Mesenteric fat pad (tissue), 1 donor: ENCODE measurements around the gene SCARB1. TPM values are rescaled to one million over a fixed set of nuclear protein-coding genes. Genes with fewer than 3 reads are reported as not detected.

Experiments
- DNase-seq: peaks from one replicate; pipeline ENCODE4 v3.0.0-alpha.2; 2020; ENCODE audit warnings: low spot score
- total RNA-seq: library from RNA; stranded (reverse); fragmentation: NEBNext Ultra II Directional; extraction: Animal tissue kit (Norgen Biotek cat#: 25700); gene quantifications from one replicate; pipeline ENCODE4 v1.2.1, GENCODE V29; 2021
- donor health status: DM: yes; HTN: yes; CAD: no.

Gene SCARB1
- total RNA-seq, 1 donor from 2014 or later, result 135 TPM

GRCh38 chr12:124736115-124737039 lies 127.3 kb downstream of the SCARB1 start:
- no peak for DNase-seq

GRCh38 chr12:124734224-124734788 lies 129.4 kb downstream of the SCARB1 start:
- no peak for DNase-seq

GRCh38 chr12:124733086-124733485 lies 130.6 kb downstream of the SCARB1 start:
- no peak for DNase-seq

- DNase-seq, result no peak
These were observed 131.2 kb downstream of the SCARB1 start for GRCh38 chr12:124732275-124733075.

- DNase-seq, result no peak
These were observed 131.8 kb downstream of the SCARB1 start for GRCh38 chr12:124731869-124732268.

GRCh38 chr12:124730455-124730932 lies 133.2 kb downstream of the SCARB1 start:
- no peak for DNase-seq

GRCh38 chr12:124727922-124728321 lies 135.7 kb downstream of the SCARB1 start:
- DNase-seq, result no peak

GRCh38 chr12:124727264-124727800 lies 136.3 kb downstream of the SCARB1 start:
- DNase-seq, result no peak

Other genes starting within 250 kb of the SCARB1 start
- gene UBC, start 50.8 kb upstream of the SCARB1 start, total RNA-seq, result 1,241 TPM
- gene DHX37, start 125.3 kb upstream of the SCARB1 start, total RNA-seq, result 23.8 TPM
- 4.5 TPM for gene BRI3BP, start 129.8 kb upstream of the SCARB1 start, total RNA-seq
- 37.8 TPM for gene AACS, start 201.6 kb upstream of the SCARB1 start, total RNA-seq